PFSK-1 (cell line): ENCODE measurements around the gene POU1F1.

Source experiments
- FOXP2 ChIP-seq: optimal IDR thresholded peaks from 2 replicates; pipeline ENCODE3; 2011; ENCODE audit warnings: borderline replicate concordance, control low read depth, inconsistent platforms; ENCODE audit not compliant: insufficient read depth; ENCODE audit errors: extremely low read length, extremely low read depth
- POLR2AphosphoS5 ChIP-seq: IDR thresholded peaks from 2 replicates; pipeline ENCODE4 v1.6.1; 2012; ENCODE audit warnings: low read depth, mild to moderate bottlenecking, control low read depth, low read length, moderate library complexity
- SIN3A ChIP-seq: IDR thresholded peaks from 2 replicates; pipeline ENCODE4 v1.6.1; 2012; ENCODE audit warnings: mild to moderate bottlenecking, low read length, moderate library complexity, borderline replicate concordance; ENCODE audit not compliant: insufficient read depth
- TAF1 ChIP-seq: IDR thresholded peaks from 2 replicates; pipeline ENCODE4 v1.6.1; 2012; ENCODE audit warnings: low read length, control low read depth, borderline replicate concordance; ENCODE audit not compliant: insufficient read depth
- TF ChIP-seq, protein P1 (sequence below), 2 experiments: IDR thresholded peaks; 2 replicates each; pipeline versions ENCODE4 v1.6.1 to v1.8.0; 2011 to 2012; ENCODE audit warnings: low read depth in 2 of 2, low read length in 2 of 2, control low read depth in 1 of 2, inconsistent platforms in 1 of 2, mild to moderate bottlenecking in 1 of 2, moderate library complexity in 1 of 2; ENCODE audit not compliant: insufficient read depth in 1 of 2

POU1F1 gene

DNA sequence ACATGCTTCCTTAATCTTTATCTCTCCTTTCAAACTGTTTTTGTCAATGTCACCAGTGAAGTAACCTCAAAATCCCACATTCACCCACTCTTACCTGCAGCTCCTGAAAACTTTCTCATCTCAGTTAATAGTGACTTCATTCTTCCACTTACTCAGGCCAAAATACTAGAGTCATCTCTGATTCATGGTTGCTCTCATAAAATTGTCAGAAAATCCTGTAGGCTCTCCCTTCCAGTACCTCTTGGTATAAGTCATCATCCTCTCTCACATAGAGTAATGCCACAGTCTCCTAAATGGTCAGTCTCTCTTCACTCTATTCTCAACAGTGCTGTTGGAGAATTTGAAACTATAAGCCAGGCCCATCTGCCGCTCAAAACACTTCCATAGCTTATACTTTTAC lies 34.9 kb upstream of the POU1F1 start:
- TF ChIP-seq, protein P1, sequence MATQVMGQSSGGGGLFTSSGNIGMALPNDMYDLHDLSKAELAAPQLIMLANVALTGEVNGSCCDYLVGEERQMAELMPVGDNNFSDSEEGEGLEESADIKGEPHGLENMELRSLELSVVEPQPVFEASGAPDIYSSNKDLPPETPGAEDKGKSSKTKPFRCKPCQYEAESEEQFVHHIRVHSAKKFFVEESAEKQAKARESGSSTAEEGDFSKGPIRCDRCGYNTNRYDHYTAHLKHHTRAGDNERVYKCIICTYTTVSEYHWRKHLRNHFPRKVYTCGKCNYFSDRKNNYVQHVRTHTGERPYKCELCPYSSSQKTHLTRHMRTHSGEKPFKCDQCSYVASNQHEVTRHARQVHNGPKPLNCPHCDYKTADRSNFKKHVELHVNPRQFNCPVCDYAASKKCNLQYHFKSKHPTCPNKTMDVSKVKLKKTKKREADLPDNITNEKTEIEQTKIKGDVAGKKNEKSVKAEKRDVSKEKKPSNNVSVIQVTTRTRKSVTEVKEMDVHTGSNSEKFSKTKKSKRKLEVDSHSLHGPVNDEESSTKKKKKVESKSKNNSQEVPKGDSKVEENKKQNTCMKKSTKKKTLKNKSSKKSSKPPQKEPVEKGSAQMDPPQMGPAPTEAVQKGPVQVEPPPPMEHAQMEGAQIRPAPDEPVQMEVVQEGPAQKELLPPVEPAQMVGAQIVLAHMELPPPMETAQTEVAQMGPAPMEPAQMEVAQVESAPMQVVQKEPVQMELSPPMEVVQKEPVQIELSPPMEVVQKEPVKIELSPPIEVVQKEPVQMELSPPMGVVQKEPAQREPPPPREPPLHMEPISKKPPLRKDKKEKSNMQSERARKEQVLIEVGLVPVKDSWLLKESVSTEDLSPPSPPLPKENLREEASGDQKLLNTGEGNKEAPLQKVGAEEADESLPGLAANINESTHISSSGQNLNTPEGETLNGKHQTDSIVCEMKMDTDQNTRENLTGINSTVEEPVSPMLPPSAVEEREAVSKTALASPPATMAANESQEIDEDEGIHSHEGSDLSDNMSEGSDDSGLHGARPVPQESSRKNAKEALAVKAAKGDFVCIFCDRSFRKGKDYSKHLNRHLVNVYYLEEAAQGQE (IDR thresholded peaks at IDR 0.05; ENCODE audit: insufficient read depth in 1 of 2, low read depth in 2 of 2, low read length in 2 of 2), result no peak
- no peak for TF ChIP-seq SIN3A
- TF ChIP-seq FOXP2, result no peak
- TF ChIP-seq POLR2AphosphoS5, result no peak
- no peak for TF ChIP-seq TAF1

DNA sequence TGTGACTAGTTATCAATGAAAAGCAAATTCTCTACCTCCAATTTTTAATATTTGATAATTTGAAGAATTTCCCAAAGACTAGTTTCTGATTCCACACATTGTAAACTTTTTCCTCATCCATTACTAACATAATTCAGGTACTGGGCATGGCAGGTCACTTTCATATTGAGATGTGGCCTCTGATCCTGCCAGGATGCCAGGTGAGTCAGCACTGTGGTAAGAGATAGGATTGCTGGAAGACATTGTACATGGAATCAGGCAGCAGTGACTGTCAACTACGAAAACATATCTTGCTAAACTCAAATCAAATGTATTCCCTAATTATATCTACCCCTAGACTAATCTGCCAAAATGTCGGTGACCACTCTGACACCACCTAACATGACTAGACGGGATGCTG lies 33.2 kb upstream of the POU1F1 start:
- TF ChIP-seq TAF1 (no peak), POLR2AphosphoS5 (no peak), FOXP2 (no peak), SIN3A (no peak)
- TF ChIP-seq, protein P1 (IDR thresholded peaks at IDR 0.05; ENCODE audit: insufficient read depth in 1 of 2, low read depth in 2 of 2, low read length in 2 of 2), result no peak

DNA sequence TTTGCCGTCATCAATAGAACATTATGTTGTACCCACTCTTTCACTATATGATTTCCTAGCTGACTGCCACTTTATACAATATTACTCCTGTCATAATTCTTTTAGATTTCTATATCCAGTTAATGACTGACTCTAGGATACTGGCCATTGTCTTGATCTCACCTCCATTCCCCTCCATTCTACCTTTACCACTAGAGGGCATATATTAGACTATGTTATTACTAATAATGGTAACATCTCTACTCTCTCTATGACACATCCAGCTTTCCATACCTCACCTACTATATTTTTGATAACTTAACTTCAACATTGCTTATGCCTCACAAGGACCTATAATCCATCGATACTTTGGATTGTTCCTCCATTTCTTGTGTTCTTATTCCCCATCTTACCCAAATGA lies 31.4 kb upstream of the POU1F1 start:
- TF ChIP-seq, protein P1 (IDR thresholded peaks at IDR 0.05; ENCODE audit: insufficient read depth in 1 of 2, low read depth in 2 of 2, low read length in 2 of 2), result no peak
- TF ChIP-seq POLR2AphosphoS5, result no peak
- no peak for TF ChIP-seq SIN3A
- TF ChIP-seq TAF1, result no peak
- TF ChIP-seq FOXP2, result no peak

DNA sequence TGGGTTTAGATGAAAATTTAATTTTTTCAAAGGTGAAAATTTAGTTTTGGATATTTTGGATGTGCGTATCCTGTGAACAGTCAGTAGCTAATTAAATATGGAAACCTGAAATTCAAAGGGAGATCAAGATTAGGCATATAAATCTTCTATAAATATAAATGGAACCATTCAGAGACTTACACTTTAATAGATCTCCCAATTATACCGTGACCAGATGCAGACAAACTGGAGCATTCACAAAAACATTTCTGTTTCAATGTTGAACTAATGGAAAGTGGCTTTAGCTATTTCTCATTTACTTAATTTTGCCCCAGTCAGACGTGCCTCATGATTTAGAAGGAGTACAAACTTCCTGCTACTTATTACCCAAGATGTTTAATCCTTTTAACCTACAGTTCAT lies 29.1 kb upstream of the POU1F1 start:
- TF ChIP-seq FOXP2 (no peak), SIN3A (no peak), TAF1 (no peak), POLR2AphosphoS5 (no peak)
- TF ChIP-seq, protein P1 (IDR thresholded peaks at IDR 0.05; ENCODE audit: insufficient read depth in 1 of 2, low read depth in 2 of 2, low read length in 2 of 2), result no peak

DNA sequence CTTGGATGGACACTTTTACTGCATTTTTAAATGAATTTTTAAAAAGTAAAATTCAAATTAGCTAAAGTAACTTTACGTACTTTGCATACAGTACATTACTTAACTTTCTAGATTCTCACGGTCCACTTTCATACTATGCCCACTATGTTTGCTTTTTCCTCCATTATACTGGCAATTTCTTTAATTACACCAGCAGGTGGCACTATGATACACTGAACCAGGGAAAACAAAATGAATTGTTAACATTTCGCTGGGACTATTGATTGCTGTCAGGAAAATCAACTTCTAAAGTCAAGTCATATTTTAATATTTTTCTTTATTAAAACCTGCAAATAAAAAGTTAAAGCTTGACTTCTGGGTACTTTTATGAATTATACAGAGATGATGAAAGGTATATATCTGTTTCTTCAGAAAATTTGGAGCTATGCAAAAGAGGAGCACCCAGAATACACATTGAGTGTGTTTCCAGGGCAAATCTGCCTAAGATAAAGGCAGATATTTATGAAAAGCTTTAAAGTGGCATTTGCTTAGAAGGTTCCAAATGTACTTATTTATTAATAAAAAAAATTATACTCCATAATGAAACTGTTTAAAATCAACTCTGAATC lies 21.8 kb upstream of the POU1F1 start:
- TF ChIP-seq FOXP2 (no peak), POLR2AphosphoS5 (no peak), SIN3A (no peak), TAF1 (no peak)
- TF ChIP-seq, protein P1 (IDR thresholded peaks at IDR 0.05; ENCODE audit: insufficient read depth in 1 of 2, low read depth in 2 of 2, low read length in 2 of 2), result no peak
